ENCODE data around the gene DLAT.

Gene DLAT

DNA sequence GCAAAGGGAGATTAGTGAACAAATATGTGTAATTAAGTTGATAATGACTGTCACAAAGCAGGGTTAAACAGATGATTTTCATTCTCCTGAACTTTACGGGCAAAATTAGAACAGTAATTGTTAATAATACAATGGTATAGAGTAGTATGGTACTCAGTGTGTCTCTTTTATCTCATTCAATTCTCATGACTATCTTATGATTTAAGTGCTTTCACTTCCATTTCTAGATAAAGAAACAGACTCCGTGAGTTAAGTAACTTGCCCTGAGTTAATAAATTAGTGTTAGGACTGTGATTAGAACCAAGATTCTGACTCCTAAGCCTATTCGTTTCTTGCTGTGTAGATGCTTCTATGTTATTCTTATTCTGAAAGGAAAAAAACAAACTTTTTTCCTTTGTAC is 26.6 kb downstream of the DLAT start:
- no peak overlapping the region for H3K4me3 ChIP-seq (ENCODE audit: low read depth, low read length)
- no peak for TF ChIP-seq CTCF (IDR thresholded peaks at IDR 0.05; ENCODE audit: borderline replicate concordance, insufficient read depth, low read depth, low read length)

GRCh38 chr11:112057170-112057569 is 32.0 kb downstream of the DLAT start:
- H3K4me3 ChIP-seq (ENCODE audit: low read depth, low read length): no peak overlapping the region
- no peak for TF ChIP-seq CTCF (IDR thresholded peaks at IDR 0.05; ENCODE audit: borderline replicate concordance, insufficient read depth, low read depth, low read length)

- H3K4me3 ChIP-seq (ENCODE audit: low read depth, low read length): no peak overlapping the region
- TF ChIP-seq CTCF (IDR thresholded peaks at IDR 0.05; ENCODE audit: borderline replicate concordance, insufficient read depth, low read depth, low read length): no peak
Measured at GRCh38 chr11:112058103-112058502, 32.9 kb downstream of the DLAT start.

GRCh38 chr11:112062923-112063322 is 37.7 kb downstream of the DLAT start:
- TF ChIP-seq CTCF (IDR thresholded peaks at IDR 0.05; ENCODE audit: borderline replicate concordance, insufficient read depth, low read depth, low read length): no peak
- H3K4me3 ChIP-seq (ENCODE audit: low read depth, low read length): no peak overlapping the region

GRCh38 chr11:112073941-112074811 is 49.0 kb downstream of the DLAT start, which contains the start of the genes NKAPD1 and PIH1D2:
Gene NKAPD1, plus strand, starts transcription at chr11:112074299. Its CDS starts 1,276 bp downstream, at chr11:112075575.
Gene PIH1D2, minus strand, starts transcription at chr11:112074017. Its CDS starts 843 bp downstream, at chr11:112073174.
- TF ChIP-seq CTCF (IDR thresholded peaks at IDR 0.05; ENCODE audit: borderline replicate concordance, insufficient read depth, low read depth, low read length): no peak

GRCh38 chr11:112082729-112083128 is 57.5 kb downstream of the DLAT start:
- no peak for TF ChIP-seq CTCF (IDR thresholded peaks at IDR 0.05; ENCODE audit: borderline replicate concordance, insufficient read depth, low read depth, low read length)

More at GRCh38 chr11:112073941-112074811, 49.0 kb downstream of the DLAT start, which contains the start of the genes NKAPD1 and PIH1D2:
- peak within 1 kb of the TSS; percentile 83 for H3K4me3 ChIP-seq (ENCODE audit: low read depth, low read length)

More at GRCh38 chr11:112082729-112083128, 57.5 kb downstream of the DLAT start:
- no peak overlapping the region for H3K4me3 ChIP-seq (ENCODE audit: low read depth, low read length)
